RWPE2 (cell line): ENCODE measurements around the gene ERP44.

Experiments
- ATAC-seq: fragments of 200-7000 bp; cut with Tn5 transposase; 3 replicates; pipeline ENCODE4 v1.9.1; 2021; ENCODE audit warnings: low read depth
- DNase-seq: peaks from one replicate; pipeline ENCODE4 v3.0.0-alpha.2; 2020; ENCODE audit warnings: low spot score
- H3K27ac ChIP-seq: fragments of 450-650 bp; 2 replicates; pipeline ENCODE4 v1.5.1; 2017; ENCODE audit warnings: mild to moderate bottlenecking; ENCODE audit not compliant: poor library complexity, severe bottlenecking
- H3K27me3 ChIP-seq: fragments of 250-450 bp; sonication (Bioruptor Pico); 2 replicates; pipeline ENCODE4 v1.5.1; 2021; ENCODE audit warnings: mild to moderate bottlenecking, moderate library complexity; ENCODE audit not compliant: insufficient read depth, poor library complexity, severe bottlenecking
- H3K36me3 ChIP-seq: fragments of 250-450 bp; sonication (Bioruptor Pico); 2 replicates; pipeline ENCODE4 v1.5.1; 2020; ENCODE audit warnings: low read depth, mild to moderate bottlenecking, moderate library complexity
- H3K4me1 ChIP-seq: fragments of 250-450 bp; sonication (Bioruptor Pico); 2 replicates; pipeline ENCODE4 v1.5.1; 2021; ENCODE audit warnings: mild to moderate bottlenecking, moderate library complexity; ENCODE audit not compliant: insufficient read depth, poor library complexity, severe bottlenecking
- H3K4me3 ChIP-seq: fragments of 250-450 bp; sonication (Bioruptor Pico); 2 replicates; pipeline ENCODE4 v1.5.1; 2021; ENCODE audit warnings: mild to moderate bottlenecking, moderate library complexity; ENCODE audit not compliant: severe bottlenecking
- H3K9me3 ChIP-seq: fragments of 250-450 bp; sonication (Bioruptor Pico); 2 replicates; pipeline ENCODE4 v1.5.1; 2021; ENCODE audit warnings: mild to moderate bottlenecking, moderate library complexity; ENCODE audit not compliant: severe bottlenecking
- TF ChIP-seq, protein P1 (sequence below): fragments of 450-650 bp; IDR thresholded peaks from one replicate; pipeline ENCODE4 v1.5.1; 2017; ENCODE audit warnings: mild to moderate bottlenecking, moderate library complexity; ENCODE audit not compliant: poor library complexity, severe bottlenecking

Gene ERP44

DNA sequence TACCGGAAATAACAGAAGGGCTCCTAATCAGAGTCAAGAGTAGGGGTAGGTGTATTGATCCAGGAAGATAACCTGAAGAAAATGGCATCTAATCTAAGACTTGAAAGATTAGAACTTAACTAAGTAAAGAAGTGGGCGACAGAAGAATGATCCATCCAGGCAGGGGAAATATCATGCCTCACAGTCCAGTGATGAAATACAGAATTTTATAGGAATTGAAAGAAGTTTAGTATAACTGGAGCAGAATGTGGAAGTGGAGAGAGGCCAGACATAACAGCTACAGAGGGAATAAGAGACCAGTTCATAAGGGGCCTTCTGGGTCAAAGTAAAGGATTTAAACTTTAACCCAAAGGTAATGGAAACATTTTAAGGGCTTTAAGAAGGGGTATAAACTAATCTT, 42.2 kb downstream of the ERP44 start:
- H3K36me3 ChIP-seq = peaks cover 60% of the 10 kb centered on the region
- no peak for ATAC-seq
- H3K9me3 ChIP-seq = no peaks in the 10 kb centered on the region
- H3K4me1 ChIP-seq = no peaks in the 10 kb centered on the region
- no peak overlapping the region for H3K4me3 ChIP-seq
- H3K27me3 ChIP-seq = no peaks in the 10 kb centered on the region
- H3K27ac ChIP-seq = no peak overlapping the region
- TF ChIP-seq, protein P1, sequence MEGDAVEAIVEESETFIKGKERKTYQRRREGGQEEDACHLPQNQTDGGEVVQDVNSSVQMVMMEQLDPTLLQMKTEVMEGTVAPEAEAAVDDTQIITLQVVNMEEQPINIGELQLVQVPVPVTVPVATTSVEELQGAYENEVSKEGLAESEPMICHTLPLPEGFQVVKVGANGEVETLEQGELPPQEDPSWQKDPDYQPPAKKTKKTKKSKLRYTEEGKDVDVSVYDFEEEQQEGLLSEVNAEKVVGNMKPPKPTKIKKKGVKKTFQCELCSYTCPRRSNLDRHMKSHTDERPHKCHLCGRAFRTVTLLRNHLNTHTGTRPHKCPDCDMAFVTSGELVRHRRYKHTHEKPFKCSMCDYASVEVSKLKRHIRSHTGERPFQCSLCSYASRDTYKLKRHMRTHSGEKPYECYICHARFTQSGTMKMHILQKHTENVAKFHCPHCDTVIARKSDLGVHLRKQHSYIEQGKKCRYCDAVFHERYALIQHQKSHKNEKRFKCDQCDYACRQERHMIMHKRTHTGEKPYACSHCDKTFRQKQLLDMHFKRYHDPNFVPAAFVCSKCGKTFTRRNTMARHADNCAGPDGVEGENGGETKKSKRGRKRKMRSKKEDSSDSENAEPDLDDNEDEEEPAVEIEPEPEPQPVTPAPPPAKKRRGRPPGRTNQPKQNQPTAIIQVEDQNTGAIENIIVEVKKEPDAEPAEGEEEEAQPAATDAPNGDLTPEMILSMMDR = no peak
- no peak for DNase-seq

DNA sequence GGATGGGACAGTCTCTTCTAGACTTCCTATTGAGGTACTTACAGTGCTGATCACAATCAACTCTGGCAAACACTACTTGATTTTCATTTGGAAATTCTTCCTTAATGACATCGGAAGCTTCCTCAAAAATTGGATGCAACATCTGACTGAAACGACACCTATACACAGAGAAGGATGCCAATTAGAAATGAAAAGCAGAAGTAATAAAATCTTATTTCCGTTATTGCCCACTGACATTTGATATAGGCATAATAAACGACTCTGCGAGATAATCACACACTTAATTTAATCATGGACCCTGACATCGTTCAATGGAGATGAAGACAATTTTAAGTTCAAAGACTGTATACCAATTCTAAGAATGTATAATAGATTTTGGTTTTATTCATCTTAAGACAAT, 46.4 kb downstream of the ERP44 start:
- Histone ChIP-seq H3K27me3 (no peaks in the 10 kb centered on the region), H3K36me3 (peaks cover 51% of the 10 kb centered on the region), H3K4me1 (no peaks in the 10 kb centered on the region), H3K27ac (no peak overlapping the region), H3K4me3 (no peak overlapping the region), H3K9me3 (no peaks in the 10 kb centered on the region)
- ATAC-seq (no peak), DNase-seq (no peak)
- TF ChIP-seq, protein P1 = no peak

GRCh38 chr9:100049551-100049950, 49.2 kb downstream of the ERP44 start:
- no peak overlapping the region for H3K27ac ChIP-seq
- DNase-seq (no peak), ATAC-seq (no peak)
- H3K36me3 ChIP-seq = peaks cover 50% of the 10 kb centered on the region
- TF ChIP-seq, protein P1 = no peak
- no peak overlapping the region for H3K4me3 ChIP-seq
- no peaks in the 10 kb centered on the region for H3K9me3 ChIP-seq
- no peaks in the 10 kb centered on the region for H3K4me1 ChIP-seq
- H3K27me3 ChIP-seq = no peaks in the 10 kb centered on the region

GRCh38 chr9:100038472-100038871, 60.3 kb downstream of the ERP44 start:
- H3K36me3 ChIP-seq = peaks cover 13% of the 10 kb centered on the region
- no peaks in the 10 kb centered on the region for H3K4me1 ChIP-seq
- DNase-seq (no peak), ATAC-seq (no peak)
- no peaks in the 10 kb centered on the region for H3K27me3 ChIP-seq
- H3K4me3 ChIP-seq = no peak overlapping the region
- TF ChIP-seq, protein P1 = no peak
- H3K9me3 ChIP-seq = peaks cover 4% of the 10 kb centered on the region
- H3K27ac ChIP-seq = no peak overlapping the region

GRCh38 chr9:100033877-100034551, 64.8 kb downstream of the ERP44 start:
- TF ChIP-seq, protein P1 = no peak
- H3K4me1 ChIP-seq = no peaks in the 10 kb centered on the region
- H3K36me3 ChIP-seq = peaks cover 19% of the 10 kb centered on the region
- ATAC-seq (no peak), DNase-seq (no peak)
- H3K4me3 ChIP-seq = no peak overlapping the region
- peaks cover 4% of the 10 kb centered on the region for H3K9me3 ChIP-seq
- H3K27me3 ChIP-seq = no peaks in the 10 kb centered on the region
- no peak overlapping the region for H3K27ac ChIP-seq
